Osteocyte (in vitro differentiated cells): ENCODE measurements around the gene TBL1X. TPM values are rescaled to one million over a fixed set of nuclear protein-coding genes. Genes with fewer than 3 reads are reported as not detected.

Experiments
- DNase-seq: peaks from one replicate; pipeline ENCODE4 v3.0.0; 2021; ENCODE audit warnings: mixed read lengths; ENCODE audit not compliant: unreplicated experiment; ENCODE audit errors: extremely low spot score
- H3K27ac Mint-ChIP-seq: one replicate; pipeline ENCODE4 v1.8.0; 2021; ENCODE audit warnings: mild to moderate bottlenecking, mixed read lengths; ENCODE audit not compliant: unreplicated experiment
- H3K27me3 Mint-ChIP-seq: one replicate; pipeline ENCODE4 v1.8.0; 2021; ENCODE audit warnings: mixed read lengths; ENCODE audit not compliant: unreplicated experiment
- H3K36me3 Mint-ChIP-seq: one replicate; pipeline ENCODE4 v1.8.0; 2021; ENCODE audit warnings: mixed read lengths; ENCODE audit not compliant: unreplicated experiment
- H3K4me1 Mint-ChIP-seq: one replicate; pipeline ENCODE4 v1.8.0; 2021; ENCODE audit warnings: mixed read lengths; ENCODE audit not compliant: unreplicated experiment
- H3K4me3 Mint-ChIP-seq: one replicate; pipeline ENCODE4 v1.8.0; 2021; ENCODE audit warnings: mild to moderate bottlenecking, moderate library complexity, mixed read lengths; ENCODE audit not compliant: unreplicated experiment
- H3K9me3 Mint-ChIP-seq: one replicate; pipeline ENCODE4 v1.8.0; 2021; ENCODE audit warnings: mixed read lengths; ENCODE audit not compliant: unreplicated experiment
- total RNA-seq: library from RNA; stranded (reverse); gene quantifications from 2 replicates; pipeline ENCODE4 v1.2.1, GENCODE V29; 2021
- TF ChIP-seq, protein P1 (sequence below): fragments of 200-600 bp; sonication (generic); IDR thresholded peaks from 2 replicates; pipeline ENCODE4 v1.5.0; 2021; ENCODE audit warnings: antibody characterized with exemption, mild to moderate bottlenecking, moderate library complexity

The TBL1X gene
- total RNA-seq, 1 donor from 2014 or later: 35.3 TPM

DNA sequence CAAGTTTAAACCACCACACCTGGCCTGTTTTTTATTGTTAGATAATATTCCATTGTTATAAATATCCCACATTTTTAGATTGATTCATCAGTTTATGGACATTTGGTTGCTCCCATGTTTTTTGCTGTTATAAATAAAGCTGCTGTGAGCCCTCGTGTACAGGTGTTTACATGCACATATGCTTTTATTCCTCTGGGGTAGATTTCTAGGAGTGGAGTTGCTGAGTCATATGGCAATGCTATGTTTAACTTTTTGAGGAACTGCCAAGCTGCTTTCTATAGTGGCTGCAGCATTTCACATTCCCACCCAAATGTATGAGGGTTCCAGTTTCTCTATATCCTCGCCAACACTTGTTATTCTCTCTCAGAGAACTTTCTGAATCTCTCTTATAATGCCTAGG, 90.5 kb downstream of the TBL1X start:
- Mint-ChIP-seq H3K27me3 (no peaks in the 10 kb centered on the region), H3K27ac (no peak overlapping the region), H3K4me3 (no peak overlapping the region), H3K9me3 (peaks cover 8% of the 10 kb centered on the region), H3K4me1 (peaks cover 2% of the 10 kb centered on the region), H3K36me3 (no peaks in the 10 kb centered on the region)
- TF ChIP-seq, protein P1, sequence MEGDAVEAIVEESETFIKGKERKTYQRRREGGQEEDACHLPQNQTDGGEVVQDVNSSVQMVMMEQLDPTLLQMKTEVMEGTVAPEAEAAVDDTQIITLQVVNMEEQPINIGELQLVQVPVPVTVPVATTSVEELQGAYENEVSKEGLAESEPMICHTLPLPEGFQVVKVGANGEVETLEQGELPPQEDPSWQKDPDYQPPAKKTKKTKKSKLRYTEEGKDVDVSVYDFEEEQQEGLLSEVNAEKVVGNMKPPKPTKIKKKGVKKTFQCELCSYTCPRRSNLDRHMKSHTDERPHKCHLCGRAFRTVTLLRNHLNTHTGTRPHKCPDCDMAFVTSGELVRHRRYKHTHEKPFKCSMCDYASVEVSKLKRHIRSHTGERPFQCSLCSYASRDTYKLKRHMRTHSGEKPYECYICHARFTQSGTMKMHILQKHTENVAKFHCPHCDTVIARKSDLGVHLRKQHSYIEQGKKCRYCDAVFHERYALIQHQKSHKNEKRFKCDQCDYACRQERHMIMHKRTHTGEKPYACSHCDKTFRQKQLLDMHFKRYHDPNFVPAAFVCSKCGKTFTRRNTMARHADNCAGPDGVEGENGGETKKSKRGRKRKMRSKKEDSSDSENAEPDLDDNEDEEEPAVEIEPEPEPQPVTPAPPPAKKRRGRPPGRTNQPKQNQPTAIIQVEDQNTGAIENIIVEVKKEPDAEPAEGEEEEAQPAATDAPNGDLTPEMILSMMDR: no peak
- no peak for DNase-seq

DNA sequence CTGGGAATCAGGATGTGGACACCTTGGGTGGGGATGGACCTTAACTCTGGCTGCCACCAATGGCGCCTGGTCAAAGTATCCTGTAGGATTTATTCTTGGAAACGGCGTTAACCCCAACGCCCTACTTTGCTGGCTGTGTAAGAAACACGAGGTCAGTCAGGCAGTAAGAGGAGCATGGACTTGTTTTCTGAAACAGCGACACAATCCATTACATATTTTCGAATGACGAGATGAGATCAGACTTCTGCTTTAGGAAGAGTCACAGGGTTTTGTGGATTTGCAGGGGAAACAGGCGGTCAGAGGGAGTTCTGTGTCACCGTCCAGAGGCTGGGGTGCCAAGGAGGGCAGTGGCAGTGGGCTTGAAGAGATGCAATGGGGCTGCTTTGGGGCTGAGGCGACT, 92.2 kb downstream of the TBL1X start:
- no peak for DNase-seq
- Mint-ChIP-seq H3K9me3 (peaks cover 13% of the 10 kb centered on the region), H3K4me3 (no peak overlapping the region), H3K27ac (no peak overlapping the region), H3K4me1 (peaks cover 9% of the 10 kb centered on the region), H3K27me3 (no peaks in the 10 kb centered on the region), H3K36me3 (no peaks in the 10 kb centered on the region)
- TF ChIP-seq, protein P1: no peak

DNA sequence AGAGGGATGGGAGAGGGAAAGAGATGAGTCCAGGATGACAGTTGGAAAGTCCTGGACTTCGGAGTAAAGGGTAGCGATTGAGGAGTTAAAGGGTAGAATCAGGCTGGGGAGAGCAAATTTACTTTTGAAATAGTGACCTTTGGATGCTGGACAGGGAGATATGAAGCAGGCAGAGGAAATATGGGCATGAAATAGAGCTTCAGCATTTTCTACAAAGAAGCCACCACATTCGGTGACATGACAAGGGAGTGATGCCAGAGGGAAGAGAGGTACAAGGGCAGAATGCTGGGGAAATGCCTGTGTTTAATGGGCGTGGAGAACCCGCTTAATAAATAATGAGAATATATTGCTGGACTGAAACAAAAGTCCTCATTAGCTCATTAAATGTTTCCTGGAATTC, 92.7 kb downstream of the TBL1X start:
- Mint-ChIP-seq H3K4me1 (peaks cover 13% of the 10 kb centered on the region), H3K27ac (no peak overlapping the region), H3K36me3 (no peaks in the 10 kb centered on the region), H3K4me3 (no peak overlapping the region), H3K9me3 (peaks cover 13% of the 10 kb centered on the region), H3K27me3 (no peaks in the 10 kb centered on the region)
- TF ChIP-seq, protein P1: no peak
- DNase-seq: no peak

DNA sequence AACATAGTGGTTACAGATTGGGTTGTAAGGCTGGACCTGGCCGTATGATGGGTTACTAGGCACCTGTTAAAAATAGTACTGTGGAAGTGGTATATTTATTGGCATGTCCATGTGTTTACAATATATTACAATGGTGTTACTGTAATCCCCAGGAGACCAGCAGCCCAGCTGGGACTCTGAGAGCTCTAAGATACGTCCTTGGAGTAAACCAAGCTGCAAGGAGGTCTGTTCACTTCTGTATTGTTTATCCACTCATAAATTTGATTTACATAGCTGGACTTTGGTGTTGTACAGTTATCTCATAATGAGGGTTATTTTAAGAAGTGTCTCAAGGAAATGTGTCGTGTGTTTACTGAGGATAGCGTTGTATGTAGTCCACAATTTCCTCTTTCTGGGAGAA, 93.8 kb downstream of the TBL1X start:
- H3K4me1 Mint-ChIP-seq: peaks cover 24% of the 10 kb centered on the region
- H3K4me3 Mint-ChIP-seq: no peak overlapping the region
- TF ChIP-seq, protein P1: no peak
- H3K9me3 Mint-ChIP-seq: peaks cover 13% of the 10 kb centered on the region
- no peak overlapping the region for H3K27ac Mint-ChIP-seq
- DNase-seq: no peak
- no peaks in the 10 kb centered on the region for H3K27me3 Mint-ChIP-seq
- H3K36me3 Mint-ChIP-seq: no peaks in the 10 kb centered on the region

DNA sequence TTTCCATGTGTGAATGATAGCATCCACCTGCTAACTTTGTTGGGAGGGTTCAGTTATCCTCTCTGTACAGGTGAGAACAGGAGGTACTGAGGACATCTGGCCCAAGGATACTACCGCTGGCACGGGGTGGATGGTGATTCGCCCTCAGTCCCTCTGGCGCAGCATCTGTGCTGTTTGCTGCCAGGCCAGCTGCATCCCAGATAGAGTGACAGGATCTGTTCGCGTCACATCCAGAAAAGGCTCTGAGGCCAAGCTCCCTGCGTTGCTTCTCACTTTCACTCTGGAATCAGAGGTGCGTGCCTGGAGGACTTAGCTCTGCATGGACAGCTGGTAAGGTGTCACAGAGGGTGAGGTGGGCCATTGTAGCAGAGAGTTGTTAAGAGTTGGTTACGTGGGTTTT, 95.4 kb downstream of the TBL1X start:
- no peak for DNase-seq
- no peaks in the 10 kb centered on the region for H3K36me3 Mint-ChIP-seq
- H3K27me3 Mint-ChIP-seq: no peaks in the 10 kb centered on the region
- H3K27ac Mint-ChIP-seq: no peak overlapping the region
- peaks cover 28% of the 10 kb centered on the region for H3K4me1 Mint-ChIP-seq
- peaks cover 13% of the 10 kb centered on the region for H3K9me3 Mint-ChIP-seq
- TF ChIP-seq, protein P1: no peak
- no peak overlapping the region for H3K4me3 Mint-ChIP-seq
